Bronchus fibroblast of lung (primary cell): ENCODE data around the gene SULF2. TPM values are rescaled to one million over a fixed set of nuclear protein-coding genes. Genes with fewer than 3 reads are reported as not detected.

Experiments used
- total RNA-seq: library from RNA; depleted of rRNA; stranded (reverse); fragments of >200 nt; gene quantifications from 2 replicates; pipeline ENCODE4 v1.2.3, GENCODE V29; 2015

The SULF2 gene
- 1.8 and 3.7 TPM in 2 replicates for total RNA-seq

GRCh38 chr20:47785311-47785853, at the start of gene SULF2:
Gene SULF2 (minus strand): TSS chr20:47785481. CDS start chr20:47757363, 28,118 bp downstream.

